ENCODE data around the gene EYA2.

Gene EYA2

GRCh38 chr20:46975976-46976375 is 81.3 kb downstream of the EYA2 start:
- no peak for TF ChIP-seq CTCF (IDR thresholded peaks at IDR 0.05; ENCODE audit: unreplicated experiment in 3 of 3)
- H3K4me3 Mint-ChIP-seq, result no peak overlapping the region
- H3K9me3 Mint-ChIP-seq, result peaks cover 5% of the 10 kb centered on the region
- peaks cover 65% of the 10 kb centered on the region for H3K4me1 Mint-ChIP-seq
- peaks cover 21% of the 10 kb centered on the region for H3K27me3 Mint-ChIP-seq (ENCODE audit: low read depth)
- H3K36me3 Mint-ChIP-seq (ENCODE audit: low read depth), result no peaks in the 10 kb centered on the region
- H3K27ac Mint-ChIP-seq, result no peak overlapping the region

GRCh38 chr20:46977204-46977603 is 82.6 kb downstream of the EYA2 start:
- Mint-ChIP-seq H3K27me3 (ENCODE audit: low read depth) (peaks cover 21% of the 10 kb centered on the region), H3K9me3 (peaks cover 9% of the 10 kb centered on the region), H3K4me1 (peaks cover 52% of the 10 kb centered on the region), H3K36me3 (ENCODE audit: low read depth) (peaks cover 3% of the 10 kb centered on the region), H3K27ac (no peak overlapping the region), H3K4me3 (no peak overlapping the region)
- no peak for TF ChIP-seq CTCF (IDR thresholded peaks at IDR 0.05; ENCODE audit: unreplicated experiment in 3 of 3)

GRCh38 chr20:46977909-46978588 is 83.4 kb downstream of the EYA2 start:
- H3K4me1 Mint-ChIP-seq, result peaks cover 46% of the 10 kb centered on the region
- H3K4me3 Mint-ChIP-seq, result peak overlapping the region in 1 of 3 experiments; percentile 38
- peaks cover 8% of the 10 kb centered on the region for H3K36me3 Mint-ChIP-seq (ENCODE audit: low read depth)
- H3K27me3 Mint-ChIP-seq (ENCODE audit: low read depth), result peaks cover 21% of the 10 kb centered on the region
- peak overlapping the region; percentile 75 to 82 (median 76) for H3K27ac Mint-ChIP-seq
- peaks cover 13% of the 10 kb centered on the region for H3K9me3 Mint-ChIP-seq
- TF ChIP-seq CTCF (IDR thresholded peaks at IDR 0.05; ENCODE audit: unreplicated experiment in 3 of 3), result no peak

- no peak for TF ChIP-seq CTCF (IDR thresholded peaks at IDR 0.05; ENCODE audit: unreplicated experiment in 3 of 3)
- Mint-ChIP-seq H3K27me3 (ENCODE audit: low read depth) (peaks cover 18% of the 10 kb centered on the region), H3K36me3 (ENCODE audit: low read depth) (peaks cover 16% of the 10 kb centered on the region), H3K4me3 (peak overlapping the region in 2 of 3 experiments; percentile 12 to 54), H3K9me3 (peaks cover 21% of the 10 kb centered on the region), H3K27ac (peak overlapping the region; percentile 75 to 82 (median 76)), H3K4me1 (peaks cover 43% of the 10 kb centered on the region)
Observed at GRCh38 chr20:46978951-46979491, 84.4 kb downstream of the EYA2 start.

- Mint-ChIP-seq H3K27ac (peak overlapping the region; percentile 73 to 75 (median 75)), H3K4me1 (peaks cover 49% of the 10 kb centered on the region), H3K27me3 (ENCODE audit: low read depth) (peaks cover 18% of the 10 kb centered on the region), H3K4me3 (peak overlapping the region in 2 of 3 experiments; percentile 12 to 54), H3K9me3 (peaks cover 21% of the 10 kb centered on the region), H3K36me3 (ENCODE audit: low read depth) (peaks cover 16% of the 10 kb centered on the region)
- no peak for TF ChIP-seq CTCF (IDR thresholded peaks at IDR 0.05; ENCODE audit: unreplicated experiment in 3 of 3)
Observed at GRCh38 chr20:46979603-46980241, 85.1 kb downstream of the EYA2 start.

All from nephron (organoid).